Ishikawa (cell line): ENCODE results near the gene SRRM2.

Experiments used
- CEBPB ChIP-seq: IDR thresholded peaks from 2 replicates; pipeline ENCODE4 v1.6.1; 2012
- CREB1 ChIP-seq: IDR thresholded peaks from 2 replicates; pipeline ENCODE4 v1.6.1; 2012; ENCODE audit warnings: low read depth
- EGR1 ChIP-seq: IDR thresholded peaks from 2 replicates; pipeline ENCODE4 v1.6.1; 2012
- EP300 ChIP-seq: IDR thresholded peaks from 2 replicates; pipeline ENCODE4 v1.6.1; 2012; ENCODE audit warnings: borderline replicate concordance
- FOXM1 ChIP-seq: IDR thresholded peaks from 2 replicates; pipeline ENCODE4 v1.6.1; 2012; ENCODE audit warnings: low read depth, borderline replicate concordance
- NFIC ChIP-seq: IDR thresholded peaks from 2 replicates; pipeline ENCODE4 v1.6.1; 2012
- RAD21 ChIP-seq: IDR thresholded peaks from 2 replicates; pipeline ENCODE4 v1.6.1; 2012; ENCODE audit warnings: low read depth
- TAF1 ChIP-seq: IDR thresholded peaks from 2 replicates; pipeline ENCODE4 v1.6.1; 2012; ENCODE audit warnings: low read depth, mild to moderate bottlenecking
- TCF12 ChIP-seq: IDR thresholded peaks from 2 replicates; pipeline ENCODE4 v1.6.1; 2012; ENCODE audit warnings: low read depth
- TEAD4 ChIP-seq: IDR thresholded peaks from 2 replicates; pipeline ENCODE4 v1.6.1; 2012
- YY1 ChIP-seq: IDR thresholded peaks from 2 replicates; pipeline ENCODE4 v1.6.1; 2012; ENCODE audit warnings: low read depth
- ZBTB7A ChIP-seq: IDR thresholded peaks from 2 replicates; pipeline ENCODE4 v1.6.1; 2012; ENCODE audit warnings: low read depth
- TF ChIP-seq, protein P1 (sequence below): IDR thresholded peaks from 2 replicates; pipeline ENCODE4 v1.6.1; 2012; ENCODE audit warnings: low read depth, mild to moderate bottlenecking
- TF ChIP-seq, protein P2 (sequence below): IDR thresholded peaks from 2 replicates; pipeline ENCODE4 v1.6.1; 2012
- TF ChIP-seq, protein P3 (sequence below): IDR thresholded peaks from 2 replicates; pipeline ENCODE4 v1.6.1; 2012

SRRM2 gene

GRCh38 chr16:2728034-2728433 is 24.4 kb upstream of the SRRM2 start:
- TF ChIP-seq CEBPB (no peak), NFIC (no peak), ZBTB7A (no peak), RAD21 (no peak), TEAD4 (no peak), YY1 (no peak), FOXM1 (no peak), CREB1 (no peak), EGR1 (no peak), TAF1 (no peak), EP300 (no peak), TCF12 (no peak)
- TF ChIP-seq, protein P1, sequence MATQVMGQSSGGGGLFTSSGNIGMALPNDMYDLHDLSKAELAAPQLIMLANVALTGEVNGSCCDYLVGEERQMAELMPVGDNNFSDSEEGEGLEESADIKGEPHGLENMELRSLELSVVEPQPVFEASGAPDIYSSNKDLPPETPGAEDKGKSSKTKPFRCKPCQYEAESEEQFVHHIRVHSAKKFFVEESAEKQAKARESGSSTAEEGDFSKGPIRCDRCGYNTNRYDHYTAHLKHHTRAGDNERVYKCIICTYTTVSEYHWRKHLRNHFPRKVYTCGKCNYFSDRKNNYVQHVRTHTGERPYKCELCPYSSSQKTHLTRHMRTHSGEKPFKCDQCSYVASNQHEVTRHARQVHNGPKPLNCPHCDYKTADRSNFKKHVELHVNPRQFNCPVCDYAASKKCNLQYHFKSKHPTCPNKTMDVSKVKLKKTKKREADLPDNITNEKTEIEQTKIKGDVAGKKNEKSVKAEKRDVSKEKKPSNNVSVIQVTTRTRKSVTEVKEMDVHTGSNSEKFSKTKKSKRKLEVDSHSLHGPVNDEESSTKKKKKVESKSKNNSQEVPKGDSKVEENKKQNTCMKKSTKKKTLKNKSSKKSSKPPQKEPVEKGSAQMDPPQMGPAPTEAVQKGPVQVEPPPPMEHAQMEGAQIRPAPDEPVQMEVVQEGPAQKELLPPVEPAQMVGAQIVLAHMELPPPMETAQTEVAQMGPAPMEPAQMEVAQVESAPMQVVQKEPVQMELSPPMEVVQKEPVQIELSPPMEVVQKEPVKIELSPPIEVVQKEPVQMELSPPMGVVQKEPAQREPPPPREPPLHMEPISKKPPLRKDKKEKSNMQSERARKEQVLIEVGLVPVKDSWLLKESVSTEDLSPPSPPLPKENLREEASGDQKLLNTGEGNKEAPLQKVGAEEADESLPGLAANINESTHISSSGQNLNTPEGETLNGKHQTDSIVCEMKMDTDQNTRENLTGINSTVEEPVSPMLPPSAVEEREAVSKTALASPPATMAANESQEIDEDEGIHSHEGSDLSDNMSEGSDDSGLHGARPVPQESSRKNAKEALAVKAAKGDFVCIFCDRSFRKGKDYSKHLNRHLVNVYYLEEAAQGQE: no peak
- TF ChIP-seq, protein P2, sequence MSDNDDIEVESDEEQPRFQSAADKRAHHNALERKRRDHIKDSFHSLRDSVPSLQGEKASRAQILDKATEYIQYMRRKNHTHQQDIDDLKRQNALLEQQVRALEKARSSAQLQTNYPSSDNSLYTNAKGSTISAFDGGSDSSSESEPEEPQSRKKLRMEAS: no peak
- TF ChIP-seq, protein P3, sequence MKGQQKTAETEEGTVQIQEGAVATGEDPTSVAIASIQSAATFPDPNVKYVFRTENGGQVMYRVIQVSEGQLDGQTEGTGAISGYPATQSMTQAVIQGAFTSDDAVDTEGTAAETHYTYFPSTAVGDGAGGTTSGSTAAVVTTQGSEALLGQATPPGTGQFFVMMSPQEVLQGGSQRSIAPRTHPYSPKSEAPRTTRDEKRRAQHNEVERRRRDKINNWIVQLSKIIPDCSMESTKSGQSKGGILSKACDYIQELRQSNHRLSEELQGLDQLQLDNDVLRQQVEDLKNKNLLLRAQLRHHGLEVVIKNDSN: no peak

- TF ChIP-seq EP300 (no peak), TAF1 (no peak), FOXM1 (no peak), EGR1 (no peak), TEAD4 (no peak), NFIC (no peak), TCF12 (no peak), ZBTB7A (no peak), CREB1 (no peak), RAD21 (no peak), YY1 (no peak)
- TF ChIP-seq, protein P1: no peak
- TF ChIP-seq, protein P3: no peak
Observed at GRCh38 chr16:2734844-2735515, 17.5 kb upstream of the SRRM2 start.

DNA sequence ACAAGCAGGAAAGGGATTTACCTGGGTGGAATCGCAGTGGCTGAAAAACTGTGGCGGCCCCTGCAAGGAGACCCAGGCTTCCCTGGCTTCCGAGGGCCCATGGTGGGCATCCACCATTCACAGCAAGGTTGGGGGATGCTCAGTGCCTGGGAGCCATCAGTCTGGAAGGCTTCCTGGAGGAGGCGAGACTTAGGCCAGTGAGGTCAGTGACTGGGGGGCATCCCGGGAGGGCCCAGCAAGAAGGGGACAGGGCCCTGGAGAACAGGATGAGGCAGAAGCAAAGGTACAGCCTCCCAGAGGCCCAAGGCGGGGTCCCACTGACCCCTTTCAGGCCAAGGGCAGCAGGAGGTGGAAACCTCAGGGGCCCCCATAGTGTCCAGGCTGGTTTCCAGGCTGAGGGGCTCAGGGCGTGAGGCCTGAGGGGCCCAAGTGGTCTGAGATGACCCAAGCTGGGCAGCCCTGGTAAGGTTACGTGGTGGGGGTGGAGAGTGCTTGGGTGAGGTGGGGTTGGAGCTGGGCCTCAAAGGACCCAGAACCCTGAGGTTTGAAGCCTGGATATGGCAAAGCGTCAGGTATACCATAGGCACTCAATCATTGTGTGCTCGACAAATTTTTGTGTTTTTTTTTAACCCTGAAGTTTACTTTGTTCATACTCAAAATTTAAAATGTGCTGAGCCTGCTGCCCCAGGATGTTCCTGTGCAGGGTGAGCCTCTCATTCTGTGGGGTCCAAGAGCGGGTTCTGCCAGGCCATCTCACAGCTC is 15.8 kb upstream of the SRRM2 start:
- TF ChIP-seq, protein P1: no peak
- no peak for TF ChIP-seq ZBTB7A
- TF ChIP-seq FOXM1: no peak
- no peak for TF ChIP-seq TEAD4
- no peak for TF ChIP-seq CREB1
- TF ChIP-seq, protein P2: no peak
- TF ChIP-seq, protein P3: no peak
- TF ChIP-seq NFIC: no peak
- TF ChIP-seq YY1: no peak
- no peak for TF ChIP-seq EP300
- TF ChIP-seq TAF1: no peak
- no peak for TF ChIP-seq RAD21
- no peak for TF ChIP-seq CEBPB
- TF ChIP-seq EGR1: no peak
- no peak for TF ChIP-seq TCF12

DNA sequence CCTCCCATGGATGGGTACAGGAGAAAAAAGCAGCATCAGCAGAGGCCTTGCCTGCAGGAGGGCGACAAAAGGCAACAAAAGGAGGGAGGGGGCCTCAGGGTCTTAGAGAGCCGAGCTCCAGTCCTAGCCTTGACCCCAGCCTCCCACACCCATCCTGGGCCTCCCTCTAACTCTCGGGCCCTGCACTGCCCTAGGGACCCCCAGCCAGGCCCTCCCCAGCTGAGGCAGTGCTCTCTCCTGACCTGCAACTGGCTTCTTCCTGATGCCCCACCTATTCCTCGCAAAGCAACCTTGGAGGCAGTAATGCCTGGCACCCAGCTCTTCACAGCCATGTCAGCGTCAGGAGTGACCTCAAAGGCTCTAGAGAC is 15.2 kb upstream of the SRRM2 start:
- TF ChIP-seq EP300 (no peak), RAD21 (no peak), YY1 (no peak), FOXM1 (no peak), TCF12 (no peak), ZBTB7A (no peak), TEAD4 (no peak), NFIC (no peak), CEBPB (no peak), EGR1 (no peak), CREB1 (no peak), TAF1 (no peak)
- TF ChIP-seq, protein P2: no peak
- TF ChIP-seq, protein P3: no peak
- TF ChIP-seq, protein P1: no peak
